NCI-H2029 treated with DMSO at 0.1 percent for 48 hours (cell line): ENCODE data around the gene ACAD9.

Experiments used
- DNase-seq: peaks from one replicate; lab custom pipeline; 2025; lab: John Stamatoyannopoulos, UW

Gene ACAD9

DNA sequence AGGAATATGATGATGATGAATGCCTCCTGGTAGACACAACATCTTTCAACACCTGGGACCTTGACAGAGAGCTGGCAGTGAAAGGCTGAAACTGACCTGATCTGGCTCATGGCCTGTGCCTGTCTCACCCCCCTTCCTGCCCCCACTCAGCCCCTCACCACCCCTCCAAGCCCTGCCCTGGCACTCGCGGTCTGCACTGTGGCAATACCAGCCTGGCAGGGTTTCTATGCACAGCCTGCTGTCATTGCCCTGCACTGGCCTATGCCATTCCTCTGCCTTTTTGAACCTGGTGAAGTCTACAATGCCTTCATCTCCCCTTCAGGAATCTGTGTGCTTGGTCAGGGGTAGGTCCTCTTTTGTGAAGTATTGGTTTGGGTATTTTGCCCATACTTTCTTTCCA is 56.5 kb downstream of the ACAD9 start:
- no peak for DNase-seq

DNA sequence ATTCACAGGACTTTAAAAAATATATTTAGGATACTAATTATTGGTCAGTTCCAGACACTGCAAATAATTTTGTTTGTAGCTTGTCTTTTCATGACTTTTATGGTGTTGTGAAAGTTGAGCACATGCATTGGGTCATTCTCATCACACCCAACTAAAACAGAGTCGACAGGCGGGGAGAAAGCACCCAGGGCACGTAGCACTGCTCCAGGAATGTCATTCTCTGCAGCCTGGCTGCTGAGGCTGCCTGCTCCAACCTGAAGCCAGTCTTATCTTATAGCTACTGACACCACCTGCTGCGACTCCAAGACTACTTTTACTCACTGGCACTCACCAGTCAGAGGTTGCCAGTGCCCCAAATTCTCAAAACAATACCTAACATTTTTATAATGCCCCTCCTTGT is 56.9 kb downstream of the ACAD9 start:
- no peak for DNase-seq

DNA sequence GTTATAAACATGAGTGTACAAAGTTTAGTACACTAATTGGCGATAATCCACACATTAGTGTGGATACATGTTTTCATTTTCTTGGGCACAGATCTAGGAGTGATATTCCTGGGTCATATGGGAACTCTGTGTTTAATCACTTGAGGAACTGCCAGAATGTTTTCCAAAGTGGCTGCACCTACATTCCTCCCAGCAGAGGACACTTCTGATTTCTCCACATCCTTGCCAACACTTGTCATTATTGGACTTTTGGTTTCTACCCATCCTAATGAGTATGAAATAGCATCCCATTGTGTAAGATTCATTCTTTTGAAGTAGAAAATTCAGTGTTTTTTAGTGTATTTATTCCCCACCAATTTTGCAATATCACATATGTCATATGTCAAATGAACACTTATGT is 60.8 kb downstream of the ACAD9 start:
- no peak for DNase-seq

DNA sequence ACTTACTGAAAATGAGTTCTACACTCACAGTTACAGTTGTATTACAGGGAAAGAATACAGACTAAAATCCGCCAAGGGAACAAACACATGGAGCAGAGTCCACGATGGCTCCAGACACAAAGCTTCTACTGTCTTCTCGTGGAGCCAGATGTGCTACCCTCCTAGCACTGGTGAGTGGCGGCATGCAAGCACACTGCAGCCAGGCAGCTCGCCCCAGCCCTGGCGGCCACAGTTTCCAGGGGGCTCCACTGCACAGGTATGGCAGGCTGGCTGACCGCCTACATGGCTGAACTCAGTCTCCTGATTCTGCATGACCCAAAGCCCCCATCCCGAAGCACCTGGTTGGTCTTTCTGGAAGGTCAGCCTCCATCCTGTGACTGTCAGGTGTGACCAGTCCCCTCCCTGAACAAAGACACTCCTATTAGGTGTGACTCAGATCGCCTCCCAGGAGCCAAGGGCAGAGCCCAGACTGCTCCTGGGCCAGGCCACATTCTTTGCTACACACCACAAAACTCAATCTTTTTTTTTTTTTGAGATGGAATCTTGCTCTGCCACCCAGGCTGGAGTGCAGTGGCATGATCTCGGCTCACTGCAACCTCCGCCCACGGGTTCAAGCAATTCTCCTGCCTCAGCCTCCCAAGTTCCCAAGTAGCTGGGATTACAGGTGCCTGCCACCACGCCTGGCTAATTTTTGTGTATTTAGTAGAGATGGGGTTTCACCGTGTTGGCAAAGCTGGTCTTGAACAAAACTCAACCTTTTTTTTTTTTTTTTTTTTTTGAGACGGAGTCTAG is 62.9 kb downstream of the ACAD9 start:
- no peak for DNase-seq

DNA sequence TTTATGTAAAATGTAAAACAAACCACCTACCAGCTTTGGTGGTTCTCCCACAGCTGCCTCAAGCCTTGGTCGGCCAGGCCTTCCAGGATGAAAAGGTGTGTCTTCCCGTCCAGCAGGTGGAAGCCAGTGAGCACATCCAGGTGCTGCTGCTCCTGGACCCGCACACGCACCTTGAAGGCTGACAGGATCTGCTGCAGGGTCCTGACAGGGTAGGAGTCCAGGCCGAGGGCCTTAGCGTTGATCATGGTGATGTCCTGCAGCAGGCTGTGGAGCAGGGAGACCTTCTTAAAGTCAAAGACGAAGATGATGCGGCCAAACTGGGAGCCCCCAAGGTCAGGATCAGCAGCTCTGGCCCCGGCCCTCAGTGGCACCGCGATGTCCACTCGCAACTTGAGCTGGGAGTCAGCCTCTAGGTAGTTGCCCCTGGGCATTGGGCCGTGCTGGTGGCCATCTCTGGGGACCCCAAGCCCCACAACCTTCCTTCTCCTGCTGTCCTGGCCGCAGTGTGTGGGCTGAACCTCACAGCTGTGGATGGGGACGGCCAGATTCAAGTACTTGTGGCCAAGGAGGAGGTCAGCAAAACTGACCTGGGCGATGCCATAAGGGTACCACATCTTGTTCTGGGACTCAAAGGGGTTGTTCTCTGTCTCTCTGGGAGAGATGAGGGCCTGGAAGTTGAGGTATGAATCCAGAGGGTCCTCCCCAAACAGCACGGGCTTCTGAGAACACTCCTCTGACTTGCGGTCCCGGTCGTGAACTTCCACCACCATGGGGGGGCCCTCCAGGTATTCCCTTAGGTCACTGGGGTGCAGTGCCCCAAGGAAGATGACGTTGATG is 65.8 kb downstream of the ACAD9 start:
- no peak for DNase-seq

DNA sequence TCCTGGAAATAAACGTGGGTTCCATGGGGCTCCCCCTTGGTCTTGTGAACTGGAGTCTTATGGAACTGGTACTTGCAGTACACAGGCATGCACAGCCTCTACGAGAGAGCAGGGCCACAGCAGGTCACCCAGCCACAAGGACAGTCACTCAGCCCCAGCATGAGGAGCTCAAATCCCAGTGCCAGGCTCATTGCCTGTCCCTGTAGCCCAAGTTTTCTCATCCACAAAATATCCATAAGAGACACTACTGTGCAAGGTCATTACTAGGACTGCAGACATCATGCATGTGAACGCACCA is 66.4 kb downstream of the ACAD9 start:
- no peak for DNase-seq

DNA sequence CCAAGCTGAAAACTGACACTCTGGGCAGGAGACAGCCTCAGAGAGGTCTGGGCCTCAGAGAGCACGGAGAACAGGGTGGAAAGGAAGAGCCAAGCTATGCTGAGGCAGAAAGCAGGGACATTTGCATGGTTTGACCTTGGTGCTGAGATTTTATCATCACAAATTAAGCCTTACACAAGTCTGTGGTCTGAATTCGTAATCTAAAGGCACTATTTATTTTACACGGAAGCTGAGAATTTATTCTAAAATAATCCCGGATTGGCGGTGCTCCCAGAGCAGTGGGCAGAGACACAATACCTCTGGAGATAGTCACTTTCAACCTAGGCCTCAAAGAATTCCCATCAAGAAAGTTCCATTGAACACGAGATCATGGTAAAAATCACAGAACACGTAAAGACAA is 67.0 kb downstream of the ACAD9 start:
- DNase-seq = no peak

DNA sequence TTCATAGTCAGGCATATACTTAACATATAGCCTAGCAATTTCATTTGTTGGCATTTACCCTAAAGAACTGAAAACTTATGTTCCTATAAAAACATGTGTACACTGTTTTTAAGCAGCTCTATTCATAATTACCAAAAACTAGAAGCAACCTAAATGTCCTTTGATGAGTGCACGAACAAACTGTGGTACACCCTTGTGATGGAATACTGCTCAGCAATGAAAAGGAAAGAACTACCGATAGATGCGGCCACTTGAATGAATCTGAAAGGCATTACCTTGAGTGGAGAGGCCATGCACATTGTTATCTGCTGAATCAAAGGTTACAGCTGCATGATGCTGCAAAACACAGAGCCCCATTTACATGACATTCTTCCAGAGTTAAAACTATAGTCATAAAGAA is 69.7 kb downstream of the ACAD9 start:
- no peak for DNase-seq

DNA sequence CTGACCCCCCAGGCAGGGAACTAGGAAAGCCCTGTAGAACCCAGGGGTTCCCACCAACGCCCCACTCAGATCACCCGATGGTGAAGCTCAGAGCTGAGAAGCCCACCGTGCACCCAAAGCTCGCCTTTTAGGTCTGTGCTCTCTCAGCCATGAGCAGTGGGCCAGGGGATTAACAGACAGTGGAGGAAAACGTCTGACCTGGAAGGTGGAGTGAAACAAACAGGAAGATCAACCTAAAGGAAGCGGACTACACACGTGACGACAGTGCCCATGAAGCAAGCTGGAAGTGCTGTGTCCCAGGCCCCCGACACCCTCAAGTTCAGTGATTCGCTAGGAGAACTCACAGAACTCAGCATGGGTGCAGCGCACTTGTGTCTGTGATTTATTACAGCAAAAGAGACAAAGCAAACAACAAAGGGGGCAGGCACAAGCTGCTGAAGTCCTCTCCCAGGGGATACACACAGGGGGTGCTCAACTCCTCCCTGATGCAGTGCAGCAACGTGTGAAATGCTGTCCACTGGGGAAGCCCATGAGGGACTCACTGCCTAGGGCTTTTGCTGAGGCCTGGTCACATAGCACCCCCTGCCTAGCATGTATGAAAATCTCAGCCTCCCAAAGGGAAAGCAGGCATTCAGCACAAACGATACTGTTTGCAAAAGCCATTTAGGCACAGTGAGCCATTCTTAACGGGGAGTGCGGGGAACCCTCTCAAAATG is 71.0 kb downstream of the ACAD9 start:
- no peak for DNase-seq

DNA sequence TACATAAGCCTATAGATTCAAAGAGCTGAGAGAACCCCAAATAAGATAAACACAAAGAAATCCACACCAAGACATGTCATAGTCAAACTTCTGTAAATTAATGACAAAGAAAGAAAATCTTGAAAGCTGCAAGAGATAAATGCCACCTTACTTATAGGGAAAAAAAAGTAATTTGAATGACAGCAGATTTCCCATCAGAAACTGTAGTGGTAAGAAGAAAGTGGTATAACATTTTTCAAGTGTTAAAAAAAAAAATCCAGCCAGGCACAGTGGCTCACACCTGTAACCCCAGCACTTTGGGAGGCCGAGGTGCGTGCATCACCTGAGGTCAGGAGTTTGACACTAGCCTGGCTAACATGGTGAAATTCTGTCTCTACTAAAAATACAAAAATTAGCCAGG is 77.0 kb downstream of the ACAD9 start:
- no peak for DNase-seq
